ENCODE measurements around the gene PTPN1. TPM values are rescaled to one million over a fixed set of nuclear protein-coding genes. Genes with fewer than 3 reads are reported as not detected.

Gene PTPN1
- total RNA-seq, 3 donors from 2014 or later (not counting 1 experiment from before 2014, with no cell fraction given), result 52.9 to 64.5 (median 58.3) TPM

DNA sequence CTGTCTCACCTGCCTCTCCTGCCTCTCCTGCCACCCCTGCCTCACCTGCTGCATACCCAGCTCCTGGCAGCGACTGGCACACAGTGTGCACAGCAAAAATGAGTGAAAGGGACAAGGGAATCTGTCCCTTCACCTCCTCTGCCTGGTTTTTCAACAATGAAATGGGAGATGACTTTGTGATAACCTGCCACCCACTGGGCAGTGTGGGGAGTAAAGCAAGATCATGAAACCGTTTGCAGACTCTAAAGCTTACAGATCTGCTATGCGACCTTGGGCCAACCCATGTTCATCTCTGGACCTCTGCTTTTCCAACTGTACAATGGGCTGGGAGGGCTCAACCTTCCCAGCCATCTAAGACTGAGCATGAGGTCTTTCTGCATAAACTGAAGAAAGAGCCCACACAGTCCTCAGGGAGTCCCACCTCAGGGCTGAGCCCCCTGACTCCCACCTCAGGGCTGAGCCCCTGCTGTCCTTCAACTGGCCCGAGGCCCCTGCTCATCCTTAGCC is 100.1 kb downstream of the PTPN1 start:
- no peak for DNase-seq
- Mint-ChIP-seq H3K4me3 (no peak overlapping the region), H3K36me3 (no peaks in the 10 kb centered on the region), H3K27me3 (ENCODE audit: low read depth in 2 of 2) (no peaks in the 10 kb centered on the region), H3K27ac (no peak overlapping the region), H3K9me3 (no peaks in the 10 kb centered on the region), H3K4me1 (no peaks in the 10 kb centered on the region)
- H3K4me1 ChIP-seq (ENCODE audit: control insufficient read depth, insufficient read depth, low read length), result no peaks in the 10 kb centered on the region
- H3K27me3 ChIP-seq (ENCODE audit: control insufficient read depth, insufficient read depth, low read length), result no peaks in the 10 kb centered on the region
- H3K9me3 ChIP-seq (ENCODE audit: control insufficient read depth, insufficient read depth, low read length), result no peaks in the 10 kb centered on the region
- no peak for ATAC-seq
- no peak overlapping the region for H3K4me3 ChIP-seq (ENCODE audit: low read length)
- H3K27ac ChIP-seq (ENCODE audit: low read length), result no peak overlapping the region
- intact Hi-C loops (cut with micrococcal nuclease), result no loop called here
- TF ChIP-seq, protein P1, sequence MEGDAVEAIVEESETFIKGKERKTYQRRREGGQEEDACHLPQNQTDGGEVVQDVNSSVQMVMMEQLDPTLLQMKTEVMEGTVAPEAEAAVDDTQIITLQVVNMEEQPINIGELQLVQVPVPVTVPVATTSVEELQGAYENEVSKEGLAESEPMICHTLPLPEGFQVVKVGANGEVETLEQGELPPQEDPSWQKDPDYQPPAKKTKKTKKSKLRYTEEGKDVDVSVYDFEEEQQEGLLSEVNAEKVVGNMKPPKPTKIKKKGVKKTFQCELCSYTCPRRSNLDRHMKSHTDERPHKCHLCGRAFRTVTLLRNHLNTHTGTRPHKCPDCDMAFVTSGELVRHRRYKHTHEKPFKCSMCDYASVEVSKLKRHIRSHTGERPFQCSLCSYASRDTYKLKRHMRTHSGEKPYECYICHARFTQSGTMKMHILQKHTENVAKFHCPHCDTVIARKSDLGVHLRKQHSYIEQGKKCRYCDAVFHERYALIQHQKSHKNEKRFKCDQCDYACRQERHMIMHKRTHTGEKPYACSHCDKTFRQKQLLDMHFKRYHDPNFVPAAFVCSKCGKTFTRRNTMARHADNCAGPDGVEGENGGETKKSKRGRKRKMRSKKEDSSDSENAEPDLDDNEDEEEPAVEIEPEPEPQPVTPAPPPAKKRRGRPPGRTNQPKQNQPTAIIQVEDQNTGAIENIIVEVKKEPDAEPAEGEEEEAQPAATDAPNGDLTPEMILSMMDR (IDR thresholded peaks at IDR 0.05), result no peak
- 78% methylated on average over 4 of the region's 4 CpGs for WGBS (ENCODE audit: insufficient coverage)
- no peaks in the 10 kb centered on the region for H3K36me3 ChIP-seq (ENCODE audit: control insufficient read depth, insufficient read depth, low read length)

DNA sequence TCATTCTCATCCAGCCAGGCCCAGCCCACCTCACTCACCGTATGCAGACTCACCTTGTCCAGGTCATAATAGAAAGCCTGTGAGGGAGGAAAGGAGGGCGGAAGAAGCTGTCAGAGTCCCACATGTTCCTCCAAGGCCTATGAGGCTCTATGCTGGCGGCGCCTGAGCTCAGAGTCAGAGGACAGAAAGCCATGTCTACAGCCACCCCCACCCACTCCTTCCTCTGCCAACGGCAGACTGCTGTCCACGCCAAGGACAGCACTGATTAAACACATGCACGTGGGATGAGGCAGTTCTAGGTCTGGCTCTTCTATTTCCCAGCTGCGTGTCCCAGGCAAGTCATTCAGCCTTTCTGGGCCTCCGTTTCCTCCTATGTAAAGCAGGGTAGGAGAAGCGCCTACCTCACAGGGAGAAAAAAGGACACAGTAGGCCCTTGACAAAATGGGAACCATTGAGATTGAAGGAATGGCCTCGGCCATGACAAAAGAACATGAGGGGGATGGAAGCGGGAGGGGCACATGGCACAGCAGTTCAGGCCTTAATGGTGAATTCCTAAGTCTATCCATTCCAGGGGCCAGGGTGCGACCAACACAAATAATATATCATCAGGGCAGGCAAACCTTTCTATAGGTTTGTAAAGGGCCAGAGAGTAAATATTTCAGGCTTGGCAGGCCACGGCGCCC is 101.1 kb downstream of the PTPN1 start:
- no peak for ATAC-seq
- H3K9me3 Mint-ChIP-seq, result no peaks in the 10 kb centered on the region
- no peak for DNase-seq
- Histone ChIP-seq H3K36me3 (ENCODE audit: control insufficient read depth, insufficient read depth, low read length) (no peaks in the 10 kb centered on the region), H3K4me1 (ENCODE audit: control insufficient read depth, insufficient read depth, low read length) (no peaks in the 10 kb centered on the region), H3K9me3 (ENCODE audit: control insufficient read depth, insufficient read depth, low read length) (no peaks in the 10 kb centered on the region), H3K27me3 (ENCODE audit: control insufficient read depth, insufficient read depth, low read length) (no peaks in the 10 kb centered on the region), H3K27ac (ENCODE audit: low read length) (no peak overlapping the region), H3K4me3 (ENCODE audit: low read length) (no peak overlapping the region)
- 83% methylated on average over 12 of the region's 15 CpGs for WGBS (ENCODE audit: insufficient coverage)
- H3K36me3 Mint-ChIP-seq, result no peaks in the 10 kb centered on the region
- H3K27me3 Mint-ChIP-seq (ENCODE audit: low read depth in 2 of 2), result no peaks in the 10 kb centered on the region
- H3K27ac Mint-ChIP-seq, result no peak overlapping the region
- intact Hi-C loops (cut with micrococcal nuclease), result no loop called here
- no peak overlapping the region for H3K4me3 Mint-ChIP-seq
- TF ChIP-seq, protein P1 (IDR thresholded peaks at IDR 0.05), result no peak
- H3K4me1 Mint-ChIP-seq, result no peaks in the 10 kb centered on the region

DNA sequence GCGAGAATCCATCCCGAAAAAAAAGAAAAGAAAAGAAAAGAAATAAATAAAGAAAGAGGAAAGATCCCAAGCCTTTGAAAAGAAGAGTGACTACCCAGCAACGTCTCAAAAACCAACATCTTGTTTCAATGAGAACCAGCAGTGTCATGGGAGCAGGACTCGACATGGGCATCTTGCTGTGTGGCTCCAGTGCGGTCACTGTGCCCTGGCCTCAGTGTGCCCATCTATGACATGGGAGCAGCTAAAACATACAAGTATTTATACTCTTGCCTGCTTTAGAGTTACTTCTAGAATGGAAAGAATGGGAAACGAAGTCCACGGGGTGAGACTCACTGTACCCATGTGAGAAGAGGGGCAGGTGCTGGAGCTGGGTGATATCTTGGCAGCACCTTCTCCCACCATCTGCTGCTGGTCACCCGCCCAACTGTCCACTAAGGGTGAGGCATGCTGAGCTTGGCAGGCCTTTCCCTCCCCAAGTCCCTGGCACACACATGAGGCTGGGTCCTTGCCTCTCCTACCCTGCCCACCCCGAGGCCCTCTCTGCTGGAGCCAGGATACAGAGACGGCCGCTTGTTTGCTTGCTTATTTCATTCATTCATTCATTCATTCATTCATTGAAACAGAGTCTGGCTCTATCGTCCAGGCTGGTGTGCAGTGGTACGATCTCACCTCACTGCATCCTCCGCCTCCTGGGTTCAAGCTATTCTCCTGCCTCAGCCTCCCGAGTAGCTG is 103.4 kb downstream of the PTPN1 start:
- H3K4me3 Mint-ChIP-seq, result no peak overlapping the region
- intact Hi-C loops (cut with micrococcal nuclease), result no loop called here
- Histone ChIP-seq H3K9me3 (ENCODE audit: control insufficient read depth, insufficient read depth, low read length) (no peaks in the 10 kb centered on the region), H3K36me3 (ENCODE audit: control insufficient read depth, insufficient read depth, low read length) (no peaks in the 10 kb centered on the region), H3K27ac (ENCODE audit: low read length) (no peak overlapping the region), H3K4me3 (ENCODE audit: low read length) (no peak overlapping the region), H3K4me1 (ENCODE audit: control insufficient read depth, insufficient read depth, low read length) (no peaks in the 10 kb centered on the region), H3K27me3 (ENCODE audit: control insufficient read depth, insufficient read depth, low read length) (no peaks in the 10 kb centered on the region)
- WGBS (ENCODE audit: insufficient coverage), result 90% methylated on average over 15 of the region's 15 CpGs
- no peaks in the 10 kb centered on the region for H3K9me3 Mint-ChIP-seq
- no peaks in the 10 kb centered on the region for H3K36me3 Mint-ChIP-seq
- H3K27me3 Mint-ChIP-seq (ENCODE audit: low read depth in 2 of 2), result no peaks in the 10 kb centered on the region
- DNase-seq (no peak), ATAC-seq (no peak)
- TF ChIP-seq, protein P1 (IDR thresholded peaks at IDR 0.05), result no peak
- H3K4me1 Mint-ChIP-seq, result no peaks in the 10 kb centered on the region
- H3K27ac Mint-ChIP-seq, result no peak overlapping the region

All from natural killer cell (primary cell).